ENCODE data around the gene CCL8. TPM values are rescaled to one million over a fixed set of nuclear protein-coding genes. Genes with fewer than 3 reads are reported as not detected.

CCL8 gene
- total RNA-seq, result not detected in 2 replicates

GRCh38 chr17:34319039-34319483, at the start of gene CCL8:
Gene CCL8, plus strand, starts transcription at chr17:34319435. Its CDS starts 67 bp downstream, at chr17:34319502.

GRCh38 chr17:34269969-34270368, 49.3 kb upstream of the CCL8 start, which contains the start of gene CCL7:
Gene CCL7, plus strand, starts transcription at chr17:34270221. Its CDS starts 70 bp downstream, at chr17:34270291.

GRCh38 chr17:34285286-34285792, 33.9 kb upstream of the CCL8 start, which contains the start of gene CCL11:
Gene CCL11, plus strand, starts transcription at chr17:34285742. Its CDS starts 67 bp downstream, at chr17:34285809.

DNA sequence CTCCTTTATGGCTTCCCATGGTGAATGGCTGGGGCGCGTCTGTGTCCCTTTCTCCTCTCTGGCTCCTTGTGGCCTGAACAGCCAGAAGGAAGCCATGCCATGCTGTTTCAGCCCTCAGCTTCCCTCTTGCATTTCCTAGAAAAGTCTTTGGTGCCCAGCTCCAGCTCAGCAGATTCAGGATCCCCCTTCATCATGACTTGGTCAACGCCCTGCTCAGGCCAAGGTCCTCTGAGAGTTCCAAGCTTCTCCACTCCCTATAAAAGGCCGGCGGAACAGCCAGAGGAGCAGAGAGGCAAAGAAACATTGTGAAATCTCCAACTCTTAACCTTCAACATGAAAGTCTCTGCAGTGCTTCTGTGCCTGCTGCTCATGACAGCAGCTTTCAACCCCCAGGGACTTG, 37.0 kb downstream of the CCL8 start, which contains the start of gene CCL13:
TSS of gene CCL13 (plus strand) at position 287 of the 400 bp plus-strand sequence. CDS start at position 334, 47 bp downstream.

DNA sequence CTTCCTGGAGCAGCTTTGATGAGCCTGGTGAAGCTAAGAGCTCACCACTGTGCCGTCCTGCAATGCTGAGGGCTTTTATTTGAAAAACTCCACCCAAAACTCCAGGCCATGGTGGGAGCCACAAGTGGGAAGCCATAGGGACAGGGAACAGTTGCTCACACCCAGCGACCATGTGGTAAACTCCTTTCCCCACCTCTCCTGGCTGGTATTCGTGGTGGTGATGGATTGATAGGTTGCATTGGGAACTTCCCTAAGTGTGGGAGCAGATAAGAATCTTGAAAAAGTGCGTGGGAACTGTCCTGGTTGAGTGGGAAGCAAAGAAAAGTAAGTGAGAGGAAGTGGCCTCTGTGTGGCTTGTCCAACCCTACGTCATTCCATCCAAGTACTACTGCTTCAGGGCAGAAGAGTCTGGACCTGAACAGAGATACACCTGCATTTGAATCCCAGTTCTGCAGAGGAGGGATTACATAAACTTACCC, 44.0 kb downstream of the CCL8 start, which contains the start of gene CCL1:
TSS of gene CCL1 (minus strand) at position 51 of the 479 bp plus-strand sequence. CDS start 72 bp downstream, outside the sequence.

Other genes with a start within 250 kb of the CCL8 start
- 6.3 and 12.0 TPM in 2 replicates for gene CCL2, start 64.2 kb upstream of the CCL8 start, total RNA-seq
- 0.89 TPM in 1 of 2 replicates, not detected in the other for gene CCL7, start 49.2 kb upstream of the CCL8 start, total RNA-seq
- gene CCL11, start 33.7 kb upstream of the CCL8 start, total RNA-seq, result 0.12 TPM in 1 of 2 replicates, not detected in the other
- gene CCL13, start 37.0 kb downstream of the CCL8 start, total RNA-seq, result 0.62 TPM in 1 of 2 replicates, not detected in the other
- not detected in 2 replicates for gene CCL1, start 43.8 kb downstream of the CCL8 start, total RNA-seq

All from uterine smooth muscle cell (primary cell).